ENCODE measurements around the gene ZNHIT3. TPM values are rescaled to one million over a fixed set of nuclear protein-coding genes. Genes with fewer than 3 reads are reported as not detected.

The ZNHIT3 gene
- total and polyA plus RNA-seq, 2 of the 13 experiments (the other 11 are each of a cell fraction or from before 2014, with no cell fraction given), result 66.6 to 77.4 TPM

GRCh38 chr17:36544307-36545076 lies 58.0 kb downstream of the ZNHIT3 start, which contains the start of gene GGNBP2 (continued):
- TF ChIP-seq SNAPC4 (CRISPR knock-in tag; IDR thresholded peaks at IDR 0.05), result no peak
- TF ChIP-seq NR2F2 (IDR thresholded peaks at IDR 0.05; ENCODE audit: borderline replicate concordance, low read depth), result no peak
- TF ChIP-seq THYN1 (CRISPR knock-in tag; IDR thresholded peaks at IDR 0.05; ENCODE audit: borderline replicate concordance, low read depth), result no peak
- TF ChIP-seq GABPB1 (CRISPR knock-in tag; IDR thresholded peaks at IDR 0.05), result peak; percentile 71; the same call in 1 of the 2 replicates
- TF ChIP-seq GPN1 (CRISPR knock-in tag; IDR thresholded peaks at IDR 0.05; ENCODE audit: borderline replicate concordance), result no peak
- TF ChIP-seq TCF7 (IDR thresholded peaks at IDR 0.05; ENCODE audit: low read depth), result no peak
- TF ChIP-seq ZNF850 (CRISPR knock-in tag; conservative IDR thresholded peaks at IDR 0.05), result no peak
- TF ChIP-seq PRDM15 (CRISPR knock-in tag; IDR thresholded peaks at IDR 0.05), result peak; percentile 6; the same call in 1 of the 2 replicates
- peak; percentile 62; the same call in 1 of the 2 replicates for TF ChIP-seq TFDP2 (CRISPR knock-in tag; IDR thresholded peaks at IDR 0.05)
- no peak for TF ChIP-seq ZNF800 (CRISPR knock-in tag; IDR thresholded peaks at IDR 0.05)
- 0 out of 2 replicates have a peak, but pooled peaks have one; percentile 44 for TF ChIP-seq ZNF225 (CRISPR knock-in tag; IDR thresholded peaks at IDR 0.05)
- TF ChIP-seq TMF1 (CRISPR knock-in tag; IDR thresholded peaks at IDR 0.05; ENCODE audit: low read depth), result peak; percentile 50
- TF ChIP-seq ARID2 (CRISPR knock-in tag; IDR thresholded peaks at IDR 0.05; ENCODE audit: borderline replicate concordance), result no peak
- TF ChIP-seq ZFY (CRISPR knock-in tag; IDR thresholded peaks at IDR 0.05), result peak; percentile 93
- no peak for TF ChIP-seq ZNF7 (CRISPR knock-in tag; IDR thresholded peaks at IDR 0.05)
- TF ChIP-seq FLYWCH1 (CRISPR knock-in tag; IDR thresholded peaks at IDR 0.05), result no peak
- TF ChIP-seq TCF7L2 (IDR thresholded peaks at IDR 0.05; ENCODE audit: low read depth, low read length), result no peak
- TF ChIP-seq JUNB (CRISPR knock-in tag; IDR thresholded peaks at IDR 0.05; ENCODE audit: borderline replicate concordance), result no peak
